GM19351 (cell line): ENCODE measurements around the gene CFAP45.
A peak's percentile ranks its signal among the peaks of the same experiment; 100 is the strongest.

Experiments
- ATAC-seq: cut with Tn5 transposase; IDR thresholded peaks from one replicate; pipeline ENCODE4 v1.9.1; 2021; ENCODE audit warnings: mild to moderate bottlenecking, moderate library complexity; ENCODE audit not compliant: unreplicated experiment

CFAP45 gene

GRCh38 chr1:159900086-159900680 is at the start of gene CFAP45:
Gene CFAP45, minus strand, starts transcription at chr1:159900165. Its CDS starts 67 bp downstream, at chr1:159900098.
- no peak for ATAC-seq

GRCh38 chr1:159949123-159949522 is 49.2 kb upstream of the CFAP45 start:
- no peak for ATAC-seq

GRCh38 chr1:159947942-159948341 is 48.0 kb upstream of the CFAP45 start:
- no peak for ATAC-seq

GRCh38 chr1:159946242-159947187 is 46.5 kb upstream of the CFAP45 start:
- ATAC-seq: no peak

GRCh38 chr1:159945483-159946241 is 45.7 kb upstream of the CFAP45 start, which contains the start of gene IGSF9:
Gene IGSF9, minus strand, starts transcription at chr1:159945613. Its CDS starts 2,159 bp downstream, at chr1:159943454.
- ATAC-seq: peak; percentile 81

GRCh38 chr1:159944623-159945455 is 44.9 kb upstream of the CFAP45 start:
- ATAC-seq: no peak

- no peak for ATAC-seq
These were observed 44.1 kb upstream of the CFAP45 start for GRCh38 chr1:159943908-159944622.

GRCh38 chr1:159943278-159943640 is 43.3 kb upstream of the CFAP45 start:
- ATAC-seq: no peak

- ATAC-seq: no peak
These were observed 42.8 kb upstream of the CFAP45 start for GRCh38 chr1:159942632-159943277.

GRCh38 chr1:159941591-159942560 is 41.9 kb upstream of the CFAP45 start:
- no peak for ATAC-seq

GRCh38 chr1:159941141-159941540 is 41.2 kb upstream of the CFAP45 start:
- ATAC-seq: no peak

GRCh38 chr1:159940006-159940620 is 40.1 kb upstream of the CFAP45 start:
- ATAC-seq: no peak

GRCh38 chr1:159939678-159940002 is 39.7 kb upstream of the CFAP45 start:
- no peak for ATAC-seq

GRCh38 chr1:159938905-159939677 is 39.1 kb upstream of the CFAP45 start:
- ATAC-seq: no peak

- no peak for ATAC-seq
These were observed 38.4 kb upstream of the CFAP45 start for GRCh38 chr1:159938211-159938852.

GRCh38 chr1:159937054-159937750 is 37.2 kb upstream of the CFAP45 start:
- no peak for ATAC-seq
